GM10266 (cell line): ENCODE results near the gene ADORA2A.

Experiments
- DNase-seq: peaks from one replicate; pipeline ENCODE4 v3.0.0; 2012; ENCODE audit errors: extremely low spot score
- TF ChIP-seq, protein P1 (sequence below): IDR thresholded peaks from 2 replicates; pipeline ENCODE4 v1.5.1; 2012; ENCODE audit warnings: mild to moderate bottlenecking, low read depth; ENCODE audit not compliant: control insufficient read depth, insufficient read depth; ENCODE audit errors: missing control alignments

ADORA2A gene

DNA sequence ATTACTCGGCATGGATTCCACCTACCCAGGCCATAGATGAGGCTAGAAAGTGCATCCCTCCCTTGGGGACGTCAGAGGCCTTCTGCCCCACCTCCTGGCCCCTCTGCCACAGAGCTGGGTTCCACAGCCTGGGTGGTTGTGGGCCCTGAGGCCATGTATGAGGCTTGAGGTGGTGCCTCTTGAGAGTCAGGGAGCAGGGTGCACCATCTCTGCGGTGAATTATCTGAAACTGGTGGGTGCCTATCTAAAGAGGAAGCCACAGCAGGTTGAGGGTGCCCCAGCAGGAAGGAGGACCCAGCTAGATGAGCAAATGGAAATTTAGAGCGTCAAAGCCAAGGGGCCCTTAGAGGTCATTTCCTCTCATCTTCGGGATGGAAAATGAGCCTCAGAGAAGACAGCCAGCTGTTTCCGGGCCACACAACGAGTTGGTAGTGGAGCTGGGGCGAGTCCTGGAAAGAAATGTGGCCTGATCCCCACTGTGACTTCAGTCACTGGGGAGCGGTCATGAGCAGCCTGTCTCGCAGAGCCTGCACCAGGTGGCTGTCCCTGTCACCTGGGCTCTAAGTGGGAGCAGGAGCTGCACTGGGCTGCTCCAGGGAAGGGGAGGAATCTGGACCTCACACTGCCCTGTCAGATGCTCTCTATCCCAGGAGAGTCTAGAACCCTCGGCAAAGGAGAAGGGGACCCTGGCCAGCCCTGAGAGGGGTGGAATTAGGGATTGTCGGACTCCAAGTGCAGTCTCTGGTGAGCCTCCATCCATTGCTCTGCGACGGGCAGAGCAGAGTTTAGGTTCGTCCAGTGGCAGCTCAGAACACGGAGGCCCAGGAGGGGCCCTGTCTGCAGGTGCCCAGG lies 7.3 kb downstream of the ADORA2A start:
- peak; percentile 90 for DNase-seq
- TF ChIP-seq, protein P1, sequence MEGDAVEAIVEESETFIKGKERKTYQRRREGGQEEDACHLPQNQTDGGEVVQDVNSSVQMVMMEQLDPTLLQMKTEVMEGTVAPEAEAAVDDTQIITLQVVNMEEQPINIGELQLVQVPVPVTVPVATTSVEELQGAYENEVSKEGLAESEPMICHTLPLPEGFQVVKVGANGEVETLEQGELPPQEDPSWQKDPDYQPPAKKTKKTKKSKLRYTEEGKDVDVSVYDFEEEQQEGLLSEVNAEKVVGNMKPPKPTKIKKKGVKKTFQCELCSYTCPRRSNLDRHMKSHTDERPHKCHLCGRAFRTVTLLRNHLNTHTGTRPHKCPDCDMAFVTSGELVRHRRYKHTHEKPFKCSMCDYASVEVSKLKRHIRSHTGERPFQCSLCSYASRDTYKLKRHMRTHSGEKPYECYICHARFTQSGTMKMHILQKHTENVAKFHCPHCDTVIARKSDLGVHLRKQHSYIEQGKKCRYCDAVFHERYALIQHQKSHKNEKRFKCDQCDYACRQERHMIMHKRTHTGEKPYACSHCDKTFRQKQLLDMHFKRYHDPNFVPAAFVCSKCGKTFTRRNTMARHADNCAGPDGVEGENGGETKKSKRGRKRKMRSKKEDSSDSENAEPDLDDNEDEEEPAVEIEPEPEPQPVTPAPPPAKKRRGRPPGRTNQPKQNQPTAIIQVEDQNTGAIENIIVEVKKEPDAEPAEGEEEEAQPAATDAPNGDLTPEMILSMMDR = no peak

DNA sequence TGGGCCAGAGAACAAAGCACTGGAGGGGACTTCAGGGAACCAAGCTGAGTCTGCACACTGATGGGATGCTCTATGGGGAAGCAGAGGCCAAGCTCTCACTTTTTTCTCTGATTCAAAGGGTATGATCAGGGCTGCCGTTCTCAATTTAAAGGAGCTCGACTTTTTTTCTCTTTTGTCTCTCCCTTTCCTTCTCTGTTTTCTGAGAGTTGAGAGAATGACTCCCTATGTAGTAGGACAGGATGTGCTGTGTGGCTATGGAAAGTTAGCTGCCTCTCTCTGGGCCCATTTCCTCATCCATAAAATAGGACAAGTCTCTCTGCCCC lies 7.9 kb downstream of the ADORA2A start:
- DNase-seq = no peak

DNA sequence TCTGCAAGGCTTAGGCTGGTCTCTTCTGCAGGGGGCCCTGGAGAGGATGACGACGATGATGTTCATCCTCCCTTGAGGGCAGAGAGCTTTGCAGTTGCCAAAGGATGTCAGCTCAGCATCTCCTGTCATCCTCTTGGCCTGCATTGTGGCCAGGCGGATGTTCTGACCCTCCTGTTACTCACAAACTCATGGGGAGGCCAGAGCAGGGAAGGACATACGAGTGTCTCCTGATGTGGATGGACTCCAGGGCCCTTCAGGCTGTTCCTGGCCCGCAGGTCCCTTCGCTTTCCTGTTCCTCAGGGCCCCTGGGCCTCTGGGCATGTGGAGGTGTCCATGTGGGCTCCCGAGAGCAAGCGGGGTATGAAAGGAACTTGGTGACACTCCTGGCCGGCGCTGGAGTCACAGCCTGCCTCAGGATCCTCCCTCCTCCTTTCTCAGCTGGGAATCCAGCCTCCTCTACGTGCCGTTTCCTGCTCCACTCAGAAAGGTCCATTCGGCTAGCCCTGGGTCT lies 8.5 kb downstream of the ADORA2A start:
- TF ChIP-seq, protein P1 = no peak
- DNase-seq = no peak

More for the DNA sequence above, 7.9 kb downstream of the ADORA2A start:
- TF ChIP-seq, protein P1 = no peak

DNA sequence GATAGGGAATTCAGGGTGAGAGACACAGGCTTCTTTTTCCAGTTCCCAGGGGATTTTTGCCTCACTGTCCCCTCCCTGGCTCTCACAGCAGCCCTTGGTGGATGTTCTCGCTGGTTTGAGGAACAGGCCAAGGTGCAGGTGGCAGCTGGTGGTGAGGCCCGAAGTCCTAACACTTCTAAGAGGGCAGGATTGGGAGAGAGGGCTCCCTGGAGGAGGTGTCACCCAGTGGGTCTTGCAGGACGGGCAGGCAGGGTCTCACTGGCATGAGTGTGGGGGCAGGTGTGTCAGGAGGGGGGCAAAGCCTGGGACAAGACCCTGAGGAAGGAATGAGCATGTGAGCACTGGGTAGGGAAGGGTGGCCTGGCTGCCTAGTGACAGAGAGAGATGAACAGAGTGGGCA lies 9.2 kb downstream of the ADORA2A start:
- no peak for DNase-seq
- TF ChIP-seq, protein P1 = no peak

DNA sequence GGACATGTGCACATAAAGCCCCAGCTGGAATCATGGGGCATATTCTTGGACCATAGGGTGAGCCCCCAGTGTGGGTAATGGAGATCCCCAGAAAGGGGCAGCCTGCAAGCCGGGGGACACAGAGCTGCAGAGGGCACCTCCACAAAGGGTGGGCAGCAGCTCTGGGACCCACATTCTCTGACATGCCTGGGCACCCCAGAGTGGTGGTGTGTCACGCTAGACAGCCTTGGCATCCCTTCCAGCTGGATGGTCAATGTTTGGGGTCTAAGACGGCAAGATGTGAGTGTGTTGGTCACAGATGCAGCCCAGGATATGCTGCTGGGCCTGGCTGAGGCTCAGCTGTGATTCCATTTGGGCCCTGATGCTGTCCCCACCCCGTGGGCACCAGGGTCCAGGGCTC lies 9.7 kb downstream of the ADORA2A start:
- TF ChIP-seq, protein P1 = no peak
- DNase-seq = no peak

DNA sequence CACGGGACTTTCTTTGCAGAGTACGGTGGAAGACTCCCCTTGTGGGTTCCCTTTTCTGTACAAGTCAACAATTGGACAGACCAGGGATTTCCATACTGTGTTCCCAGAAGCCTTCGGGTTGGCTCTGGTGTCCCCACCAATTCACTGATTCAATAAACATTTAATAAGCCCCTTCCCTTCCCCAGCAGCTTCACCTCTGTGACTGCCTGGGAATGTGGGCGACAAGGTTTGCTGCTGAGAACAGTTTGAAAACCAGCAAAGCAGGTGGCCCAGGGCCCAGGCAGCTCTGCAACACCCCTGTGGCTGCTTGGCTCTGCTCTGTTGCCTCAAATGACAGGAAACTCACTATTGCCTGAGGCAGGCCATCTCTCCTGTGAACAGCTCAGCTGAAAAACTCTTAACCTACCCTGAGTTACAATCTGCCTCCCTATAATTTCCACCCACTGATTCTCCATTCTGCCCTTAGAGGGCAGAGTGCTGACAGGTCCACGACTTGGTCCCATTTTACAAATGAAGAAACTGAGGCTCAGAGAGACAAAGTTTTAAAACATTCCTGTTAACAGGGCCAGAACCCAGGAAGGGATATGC lies 10.4 kb downstream of the ADORA2A start:
- DNase-seq = peak; percentile 71
- TF ChIP-seq, protein P1 = peak; percentile 42

DNA sequence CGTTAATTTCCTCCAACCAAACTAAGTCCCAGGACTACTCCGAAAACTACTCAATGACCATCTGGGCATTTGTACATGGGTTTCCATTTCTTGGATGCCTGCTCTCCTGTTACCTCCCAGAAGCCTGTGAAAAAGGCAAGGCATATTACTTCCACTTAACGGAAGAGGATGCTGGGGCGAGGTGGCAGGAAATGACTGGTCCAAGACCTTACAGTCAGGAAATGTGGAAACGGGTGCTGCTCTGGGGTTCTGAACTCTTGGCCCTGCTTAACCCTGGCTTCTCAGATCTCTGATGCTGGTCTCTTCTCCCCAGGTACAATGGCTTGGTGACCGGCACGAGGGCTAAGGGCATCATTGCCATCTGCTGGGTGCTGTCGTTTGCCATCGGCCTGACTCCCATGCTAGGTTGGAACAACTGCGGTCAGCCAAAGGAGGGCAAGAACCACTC lies 12.9 kb downstream of the ADORA2A start:
- TF ChIP-seq, protein P1 = no peak
- no peak for DNase-seq
